ENCODE measurements around the gene ECEL1. TPM values are rescaled to one million over a fixed set of nuclear protein-coding genes. Genes with fewer than 3 reads are reported as not detected.
"Not testable (repeated sequence)": the region's sequence is repeated elsewhere in the genome, so short reads cannot be mapped to it uniquely, and the experiment has no call there.

ECEL1 gene
- total RNA-seq, 1 donor from 2014 or later = not detected

DNA sequence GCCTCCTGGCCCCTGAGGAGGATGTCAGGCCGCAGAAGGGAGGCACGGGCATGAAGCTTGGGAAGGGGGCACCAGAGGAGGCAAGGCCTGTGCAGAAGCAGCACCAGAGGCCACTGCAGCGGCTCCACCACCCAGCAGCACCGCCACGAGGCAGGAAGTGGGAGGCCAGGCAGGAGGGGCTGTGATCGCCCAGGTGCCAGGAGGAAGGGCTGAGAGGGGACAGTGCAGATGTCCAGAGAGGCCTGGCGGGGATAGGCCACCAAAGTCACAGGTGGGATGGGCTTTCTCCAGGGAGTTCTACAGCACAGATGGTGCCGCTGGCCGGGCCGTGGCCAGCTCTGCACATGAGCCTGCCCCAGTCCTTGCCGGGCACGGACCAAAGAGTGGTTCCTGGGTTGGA is 37.7 kb downstream of the ECEL1 start:
- Histone ChIP-seq H3K36me3 (ENCODE audit: control insufficient read depth, insufficient read depth, low read length) (no peaks in the 10 kb centered on the region), H3K4me3 (ENCODE audit: low read depth, low read length) (no peak overlapping the region), H3K27me3 (ENCODE audit: control insufficient read depth, insufficient read depth, low read length) (no peaks in the 10 kb centered on the region)
- no peak for DNase-seq (ENCODE audit: low read depth)
- TF ChIP-seq, protein P1, sequence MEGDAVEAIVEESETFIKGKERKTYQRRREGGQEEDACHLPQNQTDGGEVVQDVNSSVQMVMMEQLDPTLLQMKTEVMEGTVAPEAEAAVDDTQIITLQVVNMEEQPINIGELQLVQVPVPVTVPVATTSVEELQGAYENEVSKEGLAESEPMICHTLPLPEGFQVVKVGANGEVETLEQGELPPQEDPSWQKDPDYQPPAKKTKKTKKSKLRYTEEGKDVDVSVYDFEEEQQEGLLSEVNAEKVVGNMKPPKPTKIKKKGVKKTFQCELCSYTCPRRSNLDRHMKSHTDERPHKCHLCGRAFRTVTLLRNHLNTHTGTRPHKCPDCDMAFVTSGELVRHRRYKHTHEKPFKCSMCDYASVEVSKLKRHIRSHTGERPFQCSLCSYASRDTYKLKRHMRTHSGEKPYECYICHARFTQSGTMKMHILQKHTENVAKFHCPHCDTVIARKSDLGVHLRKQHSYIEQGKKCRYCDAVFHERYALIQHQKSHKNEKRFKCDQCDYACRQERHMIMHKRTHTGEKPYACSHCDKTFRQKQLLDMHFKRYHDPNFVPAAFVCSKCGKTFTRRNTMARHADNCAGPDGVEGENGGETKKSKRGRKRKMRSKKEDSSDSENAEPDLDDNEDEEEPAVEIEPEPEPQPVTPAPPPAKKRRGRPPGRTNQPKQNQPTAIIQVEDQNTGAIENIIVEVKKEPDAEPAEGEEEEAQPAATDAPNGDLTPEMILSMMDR (IDR thresholded peaks at IDR 0.05; ENCODE audit: insufficient read depth, low read length, severe bottlenecking) = no peak
- FAIRE-seq = no peak

DNA sequence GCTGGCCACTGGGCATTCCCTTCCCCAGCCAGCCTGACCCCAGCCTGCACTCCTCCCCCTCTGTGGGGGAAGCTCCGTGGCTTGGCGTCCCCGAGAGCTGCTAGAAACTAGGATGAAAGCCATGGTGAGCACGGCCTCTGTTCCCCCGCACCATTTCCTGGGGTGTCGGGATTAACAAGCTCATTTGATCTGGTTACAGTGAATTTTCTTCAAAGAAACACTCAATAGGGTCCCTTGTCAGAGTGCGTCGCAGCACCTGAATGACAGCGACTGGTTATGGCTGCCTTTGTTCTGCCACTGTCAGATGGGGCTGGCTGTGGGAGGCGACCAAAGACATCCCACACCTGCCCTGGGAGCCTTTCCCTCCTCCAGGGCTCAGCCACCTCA is 39.3 kb downstream of the ECEL1 start:
- no peaks in the 10 kb centered on the region for H3K36me3 ChIP-seq (ENCODE audit: control insufficient read depth, insufficient read depth, low read length)
- no peak for DNase-seq (ENCODE audit: low read depth)
- TF ChIP-seq, protein P1 (IDR thresholded peaks at IDR 0.05; ENCODE audit: insufficient read depth, low read length, severe bottlenecking) = no peak
- H3K4me3 ChIP-seq (ENCODE audit: low read depth, low read length) = no peak overlapping the region
- FAIRE-seq = no peak
- no peaks in the 10 kb centered on the region for H3K27me3 ChIP-seq (ENCODE audit: control insufficient read depth, insufficient read depth, low read length)

DNA sequence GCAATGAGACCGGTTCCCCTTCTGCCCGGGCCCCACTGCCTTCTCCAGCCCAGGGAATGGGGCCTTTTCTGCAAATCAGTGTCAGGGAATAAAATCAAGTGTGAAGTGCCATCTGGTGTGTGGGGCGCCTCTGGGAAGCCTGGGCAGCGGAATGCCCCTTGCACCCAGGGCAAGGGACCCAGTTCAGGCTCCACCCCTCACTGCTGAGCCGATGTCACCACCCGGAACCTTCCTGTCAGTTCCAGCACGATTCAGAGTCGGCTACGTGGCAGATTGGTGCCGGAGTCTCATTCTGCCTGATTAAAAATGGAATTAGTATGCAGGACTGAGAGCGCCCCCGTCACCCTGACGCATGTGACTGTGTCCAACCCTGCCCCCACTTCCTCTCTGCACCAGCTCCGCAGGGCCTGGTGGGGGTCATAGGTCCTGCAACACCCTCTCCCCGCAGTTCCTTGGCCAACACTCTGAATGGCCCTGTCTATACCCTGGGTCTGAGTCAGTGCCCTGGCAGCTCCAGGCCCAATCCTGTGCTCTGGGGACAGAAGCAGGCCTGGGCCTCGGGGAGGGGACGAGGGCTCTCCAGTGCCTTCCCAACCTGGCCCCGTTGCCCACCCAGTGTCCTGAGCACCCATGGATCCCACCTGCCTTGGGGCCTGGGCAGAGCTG is 39.9 kb downstream of the ECEL1 start:
- H3K4me3 ChIP-seq (ENCODE audit: low read depth, low read length) = no peak overlapping the region
- no peaks in the 10 kb centered on the region for H3K27me3 ChIP-seq (ENCODE audit: control insufficient read depth, insufficient read depth, low read length)
- TF ChIP-seq, protein P1 (IDR thresholded peaks at IDR 0.05; ENCODE audit: insufficient read depth, low read length, severe bottlenecking) = no peak
- no peak for DNase-seq (ENCODE audit: low read depth)
- H3K36me3 ChIP-seq (ENCODE audit: control insufficient read depth, insufficient read depth, low read length) = no peaks in the 10 kb centered on the region
- no peak for FAIRE-seq

DNA sequence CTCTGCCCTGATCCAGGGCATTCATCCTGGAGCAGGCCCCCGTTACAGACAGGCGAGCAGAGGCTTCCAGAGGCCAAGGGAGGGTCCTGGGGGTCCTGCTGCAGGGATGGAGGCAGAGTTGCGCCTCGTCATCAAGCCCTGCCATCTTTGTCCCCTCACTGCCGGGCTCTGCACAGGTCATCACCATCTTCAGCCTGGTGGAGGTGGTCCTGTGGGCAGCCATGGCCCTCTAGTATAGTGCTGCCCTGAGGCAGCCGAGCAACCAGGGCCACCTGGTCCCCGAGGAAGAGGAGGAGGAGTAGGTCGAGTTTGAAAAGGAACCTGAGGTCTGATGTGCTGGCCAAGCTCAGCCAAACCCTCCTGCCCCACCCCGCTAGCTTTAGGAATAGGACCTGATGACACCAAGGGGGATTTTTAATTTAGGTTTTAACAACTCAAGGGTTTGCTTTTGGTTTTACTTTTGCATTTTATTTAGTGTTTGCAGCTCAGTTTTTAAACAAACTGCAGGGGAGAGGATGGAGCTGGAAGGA is 40.5 kb downstream of the ECEL1 start:
- H3K4me3 ChIP-seq (ENCODE audit: low read depth, low read length) = no peak overlapping the region
- DNase-seq (ENCODE audit: low read depth) (no peak), FAIRE-seq (no peak)
- no peaks in the 10 kb centered on the region for H3K36me3 ChIP-seq (ENCODE audit: control insufficient read depth, insufficient read depth, low read length)
- no peaks in the 10 kb centered on the region for H3K27me3 ChIP-seq (ENCODE audit: control insufficient read depth, insufficient read depth, low read length)
- TF ChIP-seq, protein P1 (IDR thresholded peaks at IDR 0.05; ENCODE audit: insufficient read depth, low read length, severe bottlenecking) = no peak

DNA sequence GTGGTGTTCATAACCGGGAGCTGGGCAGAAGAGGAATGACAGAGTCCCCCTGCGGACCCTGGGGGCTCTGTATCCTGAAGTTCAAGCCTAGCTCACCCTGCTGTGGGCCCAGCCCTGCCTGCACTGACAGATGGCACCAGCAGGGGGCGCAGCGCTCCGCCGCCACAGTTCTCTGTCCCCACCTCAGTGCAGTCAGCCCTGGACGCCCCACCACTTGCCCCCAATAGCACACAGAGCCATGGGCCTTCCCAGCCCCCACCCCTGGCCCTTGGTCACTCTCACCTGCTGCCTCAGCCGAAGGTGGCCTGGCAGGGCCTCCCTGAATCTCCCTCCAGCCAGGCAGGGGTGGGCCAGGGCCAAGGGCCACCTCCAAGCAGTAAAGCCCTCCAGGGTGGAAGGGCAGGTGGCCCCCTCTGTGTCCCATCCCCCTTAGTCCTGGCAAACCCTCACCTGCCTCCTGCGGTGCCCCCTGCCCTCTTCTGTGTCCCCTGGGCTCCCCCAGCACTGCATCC is 41.3 kb downstream of the ECEL1 start:
- DNase-seq (ENCODE audit: low read depth) = not testable (repeated sequence)
- FAIRE-seq = peak; percentile 52
- TF ChIP-seq, protein P1 (IDR thresholded peaks at IDR 0.05; ENCODE audit: insufficient read depth, low read length, severe bottlenecking) = peak; percentile 0

DNA sequence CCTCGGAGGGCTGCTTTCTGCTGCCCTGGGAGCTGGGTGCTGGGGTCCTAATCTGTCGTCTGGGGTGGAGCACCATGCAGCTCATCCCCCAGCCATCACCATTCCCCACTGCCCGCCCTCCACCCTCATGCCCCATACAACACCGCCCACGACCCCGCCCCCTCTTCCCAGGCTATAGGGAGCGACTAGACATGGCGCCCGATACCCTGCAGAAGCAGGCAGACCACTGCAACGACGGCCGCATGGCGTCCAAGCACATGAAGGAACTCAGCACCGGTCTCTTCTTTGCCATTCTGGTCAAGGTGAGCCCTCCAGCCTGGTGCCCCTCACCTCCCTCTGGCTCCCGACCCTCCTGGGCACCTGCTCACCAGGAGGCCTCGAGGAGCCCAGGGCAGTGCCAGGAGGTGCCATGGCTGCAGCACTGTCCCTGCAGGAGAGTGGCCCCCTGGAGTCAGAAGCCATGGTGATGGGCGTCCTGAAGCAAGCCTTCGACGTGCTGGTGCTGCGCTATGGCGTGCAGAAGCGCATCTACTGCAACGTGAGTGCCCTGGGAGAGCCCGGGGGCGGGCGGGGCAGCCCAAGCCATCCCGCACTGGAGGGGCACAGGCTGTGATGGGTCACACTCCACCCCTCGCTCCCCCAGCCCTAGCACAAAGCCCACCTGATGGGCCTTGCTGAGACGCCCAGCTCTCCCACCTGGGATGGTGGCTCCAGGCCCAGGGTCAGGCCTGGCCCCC is 42.3 kb downstream of the ECEL1 start:
- not testable (repeated sequence) for H3K4me3 ChIP-seq (ENCODE audit: low read depth, low read length); DNase-seq (ENCODE audit: low read depth); H3K27me3 ChIP-seq (ENCODE audit: control insufficient read depth, insufficient read depth, low read length); H3K36me3 ChIP-seq (ENCODE audit: control insufficient read depth, insufficient read depth, low read length)
- peak; percentile 18 for FAIRE-seq

More for the DNA sequence above, 41.3 kb downstream of the ECEL1 start:
- not testable (repeated sequence) for H3K27me3 ChIP-seq (ENCODE audit: control insufficient read depth, insufficient read depth, low read length); H3K36me3 ChIP-seq (ENCODE audit: control insufficient read depth, insufficient read depth, low read length); H3K4me3 ChIP-seq (ENCODE audit: low read depth, low read length)

Data from bronchial epithelial cell (primary cell).